Hematopoietic multipotent progenitor cell treated with erythropoietin and hydrocortisone succinate and interleukin-3 and kit ligand, for 17 days (in vitro differentiated cells): Measurements from ENCODE around the gene L3MBTL2.
A peak's percentile ranks its signal among the peaks of the same experiment; 100 is the strongest.
"Not testable (repeated sequence)": the region's sequence is repeated elsewhere in the genome, so short reads cannot be mapped to it uniquely, and the experiment has no call there.

Experiments
- DNase-seq: peaks from one replicate; pipeline ENCODE4 v3.0.0-alpha.2; 2015; ENCODE audit warnings: low spot score

L3MBTL2 gene

GRCh38 chr22:41204992-41205900 is at the start of gene L3MBTL2:
TSS of gene L3MBTL2 (plus strand) at chr22:41205312. CDS start at chr22:41205363, 51 bp downstream.
- DNase-seq = peak; percentile 97

- no peak for DNase-seq
Observed at GRCh38 chr22:41157083-41157482, 48.0 kb upstream of the L3MBTL2 start.

GRCh38 chr22:41169157-41169556 is 36.0 kb upstream of the L3MBTL2 start:
- DNase-seq = no peak

GRCh38 chr22:41171996-41172395 is 33.1 kb upstream of the L3MBTL2 start:
- DNase-seq = no peak

GRCh38 chr22:41175546-41175945 is 29.6 kb upstream of the L3MBTL2 start:
- no peak for DNase-seq

- DNase-seq = no peak
Observed at GRCh38 chr22:41177040-41177621, 28.0 kb upstream of the L3MBTL2 start.

GRCh38 chr22:41177622-41178424 is 27.3 kb upstream of the L3MBTL2 start:
- no peak for DNase-seq

GRCh38 chr22:41178425-41178975 is 26.6 kb upstream of the L3MBTL2 start:
- DNase-seq = no peak

- DNase-seq = not testable (repeated sequence)
Observed at GRCh38 chr22:41180362-41180761, 24.8 kb upstream of the L3MBTL2 start.

- DNase-seq = no peak
Observed at GRCh38 chr22:41180926-41181325, 24.2 kb upstream of the L3MBTL2 start.

GRCh38 chr22:41181349-41182241 is 23.5 kb upstream of the L3MBTL2 start:
- no peak for DNase-seq

- no peak for DNase-seq
Observed at GRCh38 chr22:41184679-41185078, 20.4 kb upstream of the L3MBTL2 start.

- no peak for DNase-seq
Observed at GRCh38 chr22:41191467-41191866, 13.6 kb upstream of the L3MBTL2 start.

- DNase-seq = no peak
Observed at GRCh38 chr22:41193829-41194228, 11.3 kb upstream of the L3MBTL2 start.

- peak; percentile 76 for DNase-seq
Observed at GRCh38 chr22:41197038-41197972, 7.8 kb upstream of the L3MBTL2 start.

GRCh38 chr22:41198027-41198580 is 7.0 kb upstream of the L3MBTL2 start:
- no peak for DNase-seq

GRCh38 chr22:41201141-41201540 is 4.0 kb upstream of the L3MBTL2 start:
- DNase-seq = no peak

GRCh38 chr22:41203118-41203517 is 2.0 kb upstream of the L3MBTL2 start:
- no peak for DNase-seq

- DNase-seq = no peak
Observed at GRCh38 chr22:41204066-41204465, 1.0 kb upstream of the L3MBTL2 start.

- DNase-seq = no peak
Observed at GRCh38 chr22:41206719-41207118, 1.6 kb downstream of the L3MBTL2 start.
